ENCODE measurements around the gene COX7A2L. TPM values are rescaled to one million over a fixed set of nuclear protein-coding genes. Genes with fewer than 3 reads are reported as not detected.
A peak's percentile ranks its signal among the peaks of the same experiment; 100 is the strongest.

Gene COX7A2L
- polyA plus RNA-seq, 4 donors: 144 to 337 (median 173) TPM

- no peaks in the 10 kb centered on the region for H3K9me3 ChIP-seq (ENCODE audit: control insufficient read depth in 2 of 2, insufficient read depth in 1 of 2, low read depth in 1 of 2, low read length in 1 of 2)
- FAIRE-seq (no peak), DNase-seq (no peak)
- H3K4me3 ChIP-seq (ENCODE audit: low read depth in 1 of 3, low read length in 3 of 3): no peak overlapping the region
- H3K4me1 ChIP-seq (ENCODE audit: control insufficient read depth in 3 of 3, insufficient read depth in 2 of 3, low read depth in 1 of 3, low read length in 2 of 3): peaks cover 0 to 12% (median 3%) of the 10 kb centered on the region in 3 donors
- no peaks in the 10 kb centered on the region for H3K36me3 ChIP-seq (ENCODE audit: control insufficient read depth in 3 of 3, insufficient read depth in 2 of 3, low read depth in 1 of 3, low read length in 3 of 3)
- no peak overlapping the region for H3K27ac ChIP-seq (ENCODE audit: low read depth in 1 of 3, low read length in 2 of 3)
- no peaks in the 10 kb centered on the region for H3K27me3 ChIP-seq (ENCODE audit: control insufficient read depth in 3 of 3, insufficient read depth in 3 of 3, low read length in 3 of 3)
- WGBS, 3 donors: 69 to 77% (median 75%) methylated on average over 7 of the region's 7 CpGs
These were observed 15.7 kb upstream of the COX7A2L start for GRCh38 chr2:42376758-42377157.

GRCh38 chr2:42372474-42373200 lies 11.6 kb upstream of the COX7A2L start:
- H3K4me3 ChIP-seq (ENCODE audit: low read depth in 1 of 3, low read length in 3 of 3): no peak overlapping the region
- no peaks in the 10 kb centered on the region for H3K9me3 ChIP-seq (ENCODE audit: control insufficient read depth in 2 of 2, insufficient read depth in 1 of 2, low read depth in 1 of 2, low read length in 1 of 2)
- H3K27me3 ChIP-seq (ENCODE audit: control insufficient read depth in 3 of 3, insufficient read depth in 3 of 3, low read length in 3 of 3): no peaks in the 10 kb centered on the region
- WGBS, 3 donors: 38 to 59% (median 50%) methylated on average over 3 of the region's 3 CpGs
- peaks cover 0 to 17% (median 3%) of the 10 kb centered on the region in 3 donors for H3K4me1 ChIP-seq (ENCODE audit: control insufficient read depth in 3 of 3, insufficient read depth in 2 of 3, low read depth in 1 of 3, low read length in 2 of 3)
- no peak overlapping the region for H3K27ac ChIP-seq (ENCODE audit: low read depth in 1 of 3, low read length in 2 of 3)
- no peaks in the 10 kb centered on the region for H3K36me3 ChIP-seq (ENCODE audit: control insufficient read depth in 3 of 3, insufficient read depth in 2 of 3, low read depth in 1 of 3, low read length in 3 of 3)
- peak; percentile 41 to 85 for DNase-seq
- no peak for FAIRE-seq

GRCh38 chr2:42371611-42372473 lies 10.8 kb upstream of the COX7A2L start:
- Histone ChIP-seq H3K27me3 (ENCODE audit: control insufficient read depth in 3 of 3, insufficient read depth in 3 of 3, low read length in 3 of 3) (no peaks in the 10 kb centered on the region), H3K9me3 (ENCODE audit: control insufficient read depth in 2 of 2, insufficient read depth in 1 of 2, low read depth in 1 of 2, low read length in 1 of 2) (no peaks in the 10 kb centered on the region), H3K27ac (ENCODE audit: low read depth in 1 of 3, low read length in 2 of 3) (no peak overlapping the region), H3K36me3 (ENCODE audit: control insufficient read depth in 3 of 3, insufficient read depth in 2 of 3, low read depth in 1 of 3, low read length in 3 of 3) (no peaks in the 10 kb centered on the region), H3K4me3 (ENCODE audit: low read depth in 1 of 3, low read length in 3 of 3) (no peak overlapping the region), H3K4me1 (ENCODE audit: control insufficient read depth in 3 of 3, insufficient read depth in 2 of 3, low read depth in 1 of 3, low read length in 2 of 3) (peaks cover 0 to 17% (median 3%) of the 10 kb centered on the region in 3 donors)
- WGBS, 3 donors: 86 to 94% (median 89%) methylated on average over 11 of the region's 11 CpGs
- FAIRE-seq (no peak), DNase-seq (no peak)

GRCh38 chr2:42369532-42370229 lies 8.7 kb upstream of the COX7A2L start:
- Histone ChIP-seq H3K4me1 (ENCODE audit: control insufficient read depth in 3 of 3, insufficient read depth in 2 of 3, low read depth in 1 of 3, low read length in 2 of 3) (peaks cover 0 to 17% (median 3%) of the 10 kb centered on the region in 3 donors), H3K27ac (ENCODE audit: low read depth in 1 of 3, low read length in 2 of 3) (no peak overlapping the region), H3K4me3 (ENCODE audit: low read depth in 1 of 3, low read length in 3 of 3) (no peak overlapping the region), H3K36me3 (ENCODE audit: control insufficient read depth in 3 of 3, insufficient read depth in 2 of 3, low read depth in 1 of 3, low read length in 3 of 3) (no peaks in the 10 kb centered on the region), H3K9me3 (ENCODE audit: control insufficient read depth in 2 of 2, insufficient read depth in 1 of 2, low read depth in 1 of 2, low read length in 1 of 2) (no peaks in the 10 kb centered on the region), H3K27me3 (ENCODE audit: control insufficient read depth in 3 of 3, insufficient read depth in 3 of 3, low read length in 3 of 3) (no peaks in the 10 kb centered on the region)
- peak; percentile 10 to 23 for DNase-seq
- 67 to 79% (median 73%) methylated on average over 5 of the region's 5 CpGs for WGBS, 3 donors
- no peak for FAIRE-seq

DNA sequence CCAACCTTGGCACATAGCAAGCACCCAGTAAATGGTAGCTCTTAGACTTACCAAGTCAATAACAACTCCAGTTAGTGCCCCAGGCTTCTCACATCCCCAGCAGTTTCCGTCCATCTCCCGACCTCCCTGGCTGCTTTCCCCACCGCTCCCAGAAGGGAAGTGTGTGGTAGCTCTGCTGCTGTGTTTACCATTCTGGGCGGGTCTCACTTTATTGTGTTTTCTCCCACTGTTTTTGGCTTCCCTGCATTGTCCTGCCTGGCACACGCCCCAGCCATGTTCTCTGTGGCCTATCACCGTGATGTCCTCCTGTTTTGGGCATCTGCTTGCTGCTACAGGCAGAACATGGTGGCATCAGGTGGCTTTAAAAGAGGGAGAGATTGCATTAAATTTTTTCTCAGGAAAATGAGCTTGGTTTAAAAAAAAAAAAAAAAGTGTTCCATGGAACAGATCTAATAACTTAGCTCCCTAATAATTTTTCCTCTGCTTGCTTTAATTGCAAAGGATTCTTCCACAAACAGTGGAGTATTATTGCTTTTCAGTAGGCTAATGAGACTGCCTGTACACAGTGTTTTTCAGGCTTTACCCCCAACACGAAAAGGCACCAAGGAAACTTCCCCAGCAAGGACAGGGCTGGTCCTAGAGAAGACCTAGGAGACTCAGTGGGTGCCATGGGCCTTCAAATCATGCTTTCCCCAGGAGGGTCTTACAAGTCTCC lies 8.0 kb upstream of the COX7A2L start:
- Histone ChIP-seq H3K27ac (ENCODE audit: low read depth in 1 of 3, low read length in 2 of 3) (no peak overlapping the region), H3K4me1 (ENCODE audit: control insufficient read depth in 3 of 3, insufficient read depth in 2 of 3, low read depth in 1 of 3, low read length in 2 of 3) (peaks cover 0 to 17% (median 3%) of the 10 kb centered on the region in 3 donors), H3K36me3 (ENCODE audit: control insufficient read depth in 3 of 3, insufficient read depth in 2 of 3, low read depth in 1 of 3, low read length in 3 of 3) (no peaks in the 10 kb centered on the region), H3K9me3 (ENCODE audit: control insufficient read depth in 2 of 2, insufficient read depth in 1 of 2, low read depth in 1 of 2, low read length in 1 of 2) (no peaks in the 10 kb centered on the region), H3K4me3 (ENCODE audit: low read depth in 1 of 3, low read length in 3 of 3) (no peak overlapping the region), H3K27me3 (ENCODE audit: control insufficient read depth in 3 of 3, insufficient read depth in 3 of 3, low read length in 3 of 3) (no peaks in the 10 kb centered on the region)
- WGBS, 3 donors: 32 to 50% (median 42%) methylated on average over 7 of the region's 7 CpGs
- peak; percentile 24 to 30 for DNase-seq
- FAIRE-seq: no peak

GRCh38 chr2:42367835-42368234 lies 6.8 kb upstream of the COX7A2L start:
- no peak overlapping the region for H3K4me3 ChIP-seq (ENCODE audit: low read depth in 1 of 3, low read length in 3 of 3)
- H3K36me3 ChIP-seq (ENCODE audit: control insufficient read depth in 3 of 3, insufficient read depth in 2 of 3, low read depth in 1 of 3, low read length in 3 of 3): no peaks in the 10 kb centered on the region
- no peaks in the 10 kb centered on the region for H3K9me3 ChIP-seq (ENCODE audit: control insufficient read depth in 2 of 2, insufficient read depth in 1 of 2, low read depth in 1 of 2, low read length in 1 of 2)
- H3K27me3 ChIP-seq (ENCODE audit: control insufficient read depth in 3 of 3, insufficient read depth in 3 of 3, low read length in 3 of 3): no peaks in the 10 kb centered on the region
- FAIRE-seq: no peak
- 60 to 87% (median 76%) methylated on average over 3 of the region's 3 CpGs for WGBS, 3 donors
- H3K4me1 ChIP-seq (ENCODE audit: control insufficient read depth in 3 of 3, insufficient read depth in 2 of 3, low read depth in 1 of 3, low read length in 2 of 3): peaks cover 0 to 16% (median 3%) of the 10 kb centered on the region in 3 donors
- no peak for DNase-seq
- H3K27ac ChIP-seq (ENCODE audit: low read depth in 1 of 3, low read length in 2 of 3): no peak overlapping the region

DNA sequence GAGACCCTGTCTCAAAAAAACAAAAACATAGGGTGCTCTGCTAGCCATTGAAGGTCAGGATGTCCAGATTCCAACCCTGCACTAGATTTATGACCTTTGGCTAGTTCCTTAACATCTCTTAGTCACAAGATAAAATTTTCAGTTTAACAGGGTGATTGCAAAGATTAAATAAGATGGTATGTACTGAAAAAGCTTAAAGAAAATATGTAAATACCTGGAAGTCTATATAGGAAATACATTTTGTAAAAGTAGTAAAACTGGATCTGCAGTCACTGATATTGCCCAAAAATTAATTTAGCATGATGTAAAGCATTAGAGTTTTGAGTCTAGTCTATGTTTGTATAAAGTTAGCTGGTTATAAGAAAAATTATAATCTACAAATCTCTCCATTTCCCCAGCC lies 5.4 kb upstream of the COX7A2L start:
- no peak overlapping the region for H3K4me3 ChIP-seq (ENCODE audit: low read depth in 1 of 3, low read length in 3 of 3)
- H3K4me1 ChIP-seq (ENCODE audit: control insufficient read depth in 3 of 3, insufficient read depth in 2 of 3, low read depth in 1 of 3, low read length in 2 of 3): peaks cover 0 to 10% (median 3%) of the 10 kb centered on the region in 3 donors
- H3K9me3 ChIP-seq (ENCODE audit: control insufficient read depth in 2 of 2, insufficient read depth in 1 of 2, low read depth in 1 of 2, low read length in 1 of 2): no peaks in the 10 kb centered on the region
- H3K27me3 ChIP-seq (ENCODE audit: control insufficient read depth in 3 of 3, insufficient read depth in 3 of 3, low read length in 3 of 3): no peaks in the 10 kb centered on the region
- no peak for DNase-seq
- no peak for FAIRE-seq
- no peak overlapping the region for H3K27ac ChIP-seq (ENCODE audit: low read depth in 1 of 3, low read length in 2 of 3)
- no peaks in the 10 kb centered on the region for H3K36me3 ChIP-seq (ENCODE audit: control insufficient read depth in 3 of 3, insufficient read depth in 2 of 3, low read depth in 1 of 3, low read length in 3 of 3)

DNA sequence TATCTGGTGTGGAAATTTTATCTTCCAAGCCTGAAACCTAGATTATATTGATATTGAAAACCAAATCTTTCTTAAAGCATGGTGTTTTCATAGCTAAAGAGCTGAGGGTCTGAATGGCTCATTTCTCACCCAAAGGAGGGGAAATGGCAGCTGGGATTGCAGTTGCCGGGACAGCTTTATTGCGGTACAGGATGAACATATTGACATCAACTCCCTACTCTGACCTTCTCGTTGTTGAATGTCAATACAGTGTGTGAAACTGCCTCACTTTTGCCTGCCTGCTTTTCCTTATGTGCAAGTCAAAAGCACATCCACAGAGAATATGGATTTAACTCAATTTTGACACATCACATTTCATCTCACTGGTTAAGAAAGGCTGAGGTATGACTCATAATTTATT lies 3.6 kb upstream of the COX7A2L start:
- Histone ChIP-seq H3K27ac (ENCODE audit: low read depth in 1 of 3, low read length in 2 of 3) (no peak overlapping the region), H3K27me3 (ENCODE audit: control insufficient read depth in 3 of 3, insufficient read depth in 3 of 3, low read length in 3 of 3) (no peaks in the 10 kb centered on the region), H3K4me1 (ENCODE audit: control insufficient read depth in 3 of 3, insufficient read depth in 2 of 3, low read depth in 1 of 3, low read length in 2 of 3) (peaks cover 0 to 10% (median 3%) of the 10 kb centered on the region in 3 donors), H3K9me3 (ENCODE audit: control insufficient read depth in 2 of 2, insufficient read depth in 1 of 2, low read depth in 1 of 2, low read length in 1 of 2) (no peaks in the 10 kb centered on the region), H3K36me3 (ENCODE audit: control insufficient read depth in 3 of 3, insufficient read depth in 2 of 3, low read depth in 1 of 3, low read length in 3 of 3) (no peaks in the 10 kb centered on the region), H3K4me3 (ENCODE audit: low read depth in 1 of 3, low read length in 3 of 3) (no peak overlapping the region)
- WGBS, 3 donors: 73 to 85% (median 84%) methylated on average over 3 of the region's 3 CpGs
- DNase-seq: no peak
- no peak for FAIRE-seq
